HTERT RPE-1 (cell line): ENCODE data around the gene SPINK5.

Experiments
- in situ Hi-C: fragments of 300-500 bp; cut with MboI; formaldehyde crosslinking; loops from 4 replicates; pipeline ENCODE4 v1.14.3; 2020; ENCODE audit warnings: low sequenced_read_pairs

SPINK5 gene

DNA sequence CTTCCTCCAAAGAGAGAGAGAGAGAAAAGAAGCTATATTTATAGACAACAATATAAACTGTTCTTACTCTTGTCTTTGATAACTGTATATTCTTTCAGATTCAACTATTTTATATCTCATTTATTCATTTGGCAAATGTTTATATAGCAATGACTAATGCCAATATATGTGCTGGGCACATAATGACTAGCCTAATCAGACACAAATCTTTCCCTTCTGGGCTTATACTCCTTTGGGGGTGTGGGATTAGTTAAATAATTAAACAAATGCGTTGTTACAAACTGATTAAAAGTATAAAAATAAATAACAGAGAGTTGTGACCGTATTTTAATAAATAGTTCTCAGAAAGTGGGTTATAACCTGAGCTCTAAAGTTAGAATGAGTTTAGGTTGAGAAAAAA is 108.6 kb downstream of the SPINK5 start:
- in situ Hi-C loops, result no loop called here

DNA sequence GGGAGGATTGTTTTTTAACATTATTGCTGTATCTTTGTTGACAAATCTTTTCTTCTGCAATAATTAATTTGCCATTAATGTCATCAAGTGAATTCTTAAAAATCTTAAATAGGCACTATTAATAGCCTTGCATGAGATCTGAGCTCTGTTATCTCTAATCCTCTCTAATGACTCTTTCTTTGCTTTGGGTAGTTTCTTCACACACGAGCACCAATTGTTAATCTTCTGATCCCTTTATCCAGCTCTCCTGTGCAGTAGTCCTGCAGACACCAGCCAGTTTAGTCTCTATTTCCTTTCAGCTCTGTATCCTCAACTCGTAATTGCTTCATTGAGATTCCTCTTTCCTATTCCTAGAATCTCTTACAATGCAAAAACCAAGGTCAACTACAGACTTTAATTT is 112.7 kb downstream of the SPINK5 start:
- in situ Hi-C loops, result no loop called here

DNA sequence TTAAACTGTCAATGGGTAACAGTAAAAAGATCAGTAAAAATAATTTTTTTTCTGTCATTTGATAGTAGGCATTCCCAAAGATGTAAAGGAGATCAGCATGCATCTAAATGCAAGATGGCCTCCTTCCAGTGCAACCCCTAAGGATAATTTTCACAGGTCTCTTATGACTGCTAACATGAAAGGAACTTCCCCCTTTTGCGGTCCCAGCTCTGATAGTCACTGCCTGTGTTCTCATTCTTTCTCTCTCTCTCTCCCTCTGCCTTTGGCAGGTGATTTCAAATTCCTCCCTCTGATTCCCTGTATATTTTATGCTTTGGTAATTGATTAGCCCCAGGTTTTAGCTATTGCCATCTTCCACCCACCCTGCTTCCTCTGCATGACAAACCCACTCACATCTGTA is 113.4 kb downstream of the SPINK5 start:
- in situ Hi-C loops, result no loop called here

DNA sequence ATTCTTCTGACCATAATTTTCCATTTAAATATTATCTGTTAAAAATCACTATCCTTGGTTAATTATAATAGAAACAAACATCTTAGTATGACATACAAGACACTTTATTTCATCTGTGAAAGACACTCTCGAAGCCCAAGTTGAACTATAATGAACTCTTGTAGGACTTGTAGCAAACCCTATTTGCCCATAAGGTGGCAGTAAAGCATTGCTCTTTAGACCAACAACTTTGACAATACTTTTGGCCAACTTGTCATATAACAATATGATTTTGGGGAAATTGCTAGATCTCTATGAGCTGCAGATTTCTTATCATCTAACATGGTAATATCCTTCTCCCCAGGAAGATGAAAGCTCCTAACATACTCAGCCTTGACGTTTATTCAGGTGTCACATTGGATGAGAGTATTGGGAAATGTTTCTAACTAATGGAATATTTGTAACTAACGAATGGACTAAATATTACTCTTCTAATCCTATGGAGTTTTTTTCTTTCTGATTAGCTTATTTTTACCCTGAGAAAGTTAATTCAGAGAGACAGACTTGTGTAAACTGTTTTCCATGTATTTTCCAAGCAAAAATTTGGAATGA is 115.5 kb downstream of the SPINK5 start:
- in situ Hi-C loops, result no loop called here

DNA sequence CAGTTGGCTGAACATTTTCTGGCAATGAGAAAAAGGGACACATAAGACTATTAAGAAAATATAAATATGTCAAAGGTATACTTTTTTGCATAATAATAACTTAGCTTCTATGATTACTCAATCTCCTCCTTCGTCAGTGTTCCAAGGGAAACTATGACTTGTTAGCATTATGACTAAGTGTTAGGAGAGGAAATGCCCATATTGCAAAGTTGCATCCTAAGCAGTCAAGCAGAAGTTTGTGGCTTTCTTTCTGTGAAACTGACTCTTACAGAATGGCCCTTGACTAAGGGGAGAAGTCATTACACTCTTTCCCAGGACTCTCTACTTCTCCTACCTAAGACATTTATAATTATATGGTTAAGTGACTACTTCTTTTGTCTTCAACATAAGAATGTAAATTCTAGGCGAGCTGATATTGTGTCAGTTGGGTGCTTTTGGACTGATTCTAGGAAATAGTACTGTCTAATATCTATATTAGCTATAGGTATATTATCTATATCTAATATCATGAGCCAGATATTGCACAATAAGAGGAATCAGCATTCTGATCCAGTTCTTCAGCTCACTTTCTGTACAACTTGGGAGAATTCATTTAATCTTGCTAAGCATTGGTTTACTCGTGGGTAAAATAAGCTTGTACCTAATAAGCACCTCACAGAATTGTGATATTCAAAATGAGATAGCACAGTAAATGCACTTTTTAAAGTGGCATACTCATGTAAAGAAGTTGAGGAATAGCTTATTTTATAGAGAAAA is 122.6 kb downstream of the SPINK5 start:
- in situ Hi-C loops, result no loop called here
